SH-SY5Y (cell line): ENCODE measurements around the gene UST.

Experiments
- GATA2 ChIP-seq: IDR thresholded peaks from 2 replicates; pipeline ENCODE4 v1.6.1; 2011; ENCODE audit warnings: mild to moderate bottlenecking, low read depth, low read length
- GATA3 ChIP-seq: IDR thresholded peaks from 2 replicates; pipeline ENCODE4 v1.6.1; 2011; ENCODE audit warnings: low read depth, mild to moderate bottlenecking, low read length, moderate library complexity

UST gene

DNA sequence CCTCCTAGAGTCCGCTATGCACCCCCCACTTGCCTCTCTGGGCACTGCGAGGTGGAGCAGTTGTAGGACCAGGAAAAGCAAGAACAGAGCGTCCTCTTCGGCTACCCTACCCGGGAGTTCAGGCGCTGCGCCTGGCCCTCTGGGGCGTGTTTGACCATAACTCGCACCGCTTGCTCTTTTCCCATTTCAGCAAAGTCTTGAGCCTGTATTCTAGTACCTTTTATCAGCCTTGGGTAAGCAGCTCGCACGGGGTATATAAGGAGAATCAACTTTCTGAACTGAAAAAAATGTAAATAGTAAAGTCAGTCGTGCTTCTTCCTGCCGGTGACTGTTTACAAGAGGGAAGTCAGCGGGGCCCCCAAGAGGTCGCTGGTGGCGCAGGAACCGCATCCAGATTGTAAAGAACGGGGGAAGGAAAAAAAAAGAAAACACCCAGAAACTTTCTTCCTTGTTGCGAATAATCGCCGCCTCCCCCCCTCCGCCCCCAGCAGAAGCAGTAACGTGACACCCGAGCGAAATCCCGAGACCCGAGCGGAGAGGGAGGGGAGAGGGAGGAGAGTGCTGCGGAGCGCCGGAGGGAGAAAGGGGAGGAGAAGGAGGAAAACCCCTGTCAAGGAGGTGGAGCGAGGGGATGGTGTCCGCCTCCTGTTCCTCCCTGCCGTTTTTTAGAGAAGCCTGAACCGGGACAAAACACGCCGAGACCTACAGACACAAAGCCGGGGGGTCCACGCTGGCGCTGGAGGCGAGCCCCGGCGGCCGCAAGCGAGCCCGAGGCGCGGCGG is at the start of gene UST:
Gene UST, plus strand, starts transcription at position 668 of the 782 bp plus-strand sequence. CDS start 401 bp downstream, outside the sequence.
- no peak for TF ChIP-seq GATA2
- no peak for TF ChIP-seq GATA3

- TF ChIP-seq GATA3 (no peak), GATA2 (no peak)
Observed at GRCh38 chr6:148697895-148698440, 48.9 kb upstream of the UST start.

GRCh38 chr6:148698671-148699180 is 48.1 kb upstream of the UST start:
- TF ChIP-seq GATA2: no peak
- TF ChIP-seq GATA3: no peak

DNA sequence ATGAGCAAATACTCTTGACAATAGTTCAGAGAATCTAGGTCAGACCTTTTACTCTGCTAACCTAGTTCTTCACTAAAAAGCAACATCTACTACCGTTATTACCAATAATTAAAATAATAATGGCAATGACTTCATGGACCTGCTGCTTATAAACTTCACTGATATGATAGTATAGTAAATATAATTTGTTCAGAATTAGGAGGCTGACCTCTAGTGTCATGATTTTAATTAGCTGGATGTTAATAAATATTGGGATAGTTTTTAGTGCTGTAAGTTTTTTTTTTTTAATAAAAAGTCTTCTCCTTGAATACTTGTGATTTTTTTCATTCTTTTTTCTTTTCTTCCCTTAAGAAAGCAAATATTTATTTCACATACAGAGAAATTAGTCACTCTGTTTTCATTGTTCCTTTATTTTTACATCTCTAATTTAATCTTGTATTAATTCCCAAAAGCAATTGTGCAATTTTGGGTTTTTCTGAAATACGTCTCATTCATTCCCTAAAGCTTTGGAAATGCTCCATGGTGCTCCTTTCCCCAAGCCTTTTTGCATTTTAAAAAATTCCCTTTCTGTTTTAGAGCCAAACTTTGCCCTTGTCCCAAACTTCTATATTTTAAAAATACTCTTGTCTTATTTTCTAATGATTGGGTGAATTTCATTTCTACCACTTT is 46.6 kb upstream of the UST start:
- TF ChIP-seq GATA3 (no peak), GATA2 (no peak)

GRCh38 chr6:148700741-148701311 is 46.0 kb upstream of the UST start:
- no peak for TF ChIP-seq GATA2
- no peak for TF ChIP-seq GATA3

DNA sequence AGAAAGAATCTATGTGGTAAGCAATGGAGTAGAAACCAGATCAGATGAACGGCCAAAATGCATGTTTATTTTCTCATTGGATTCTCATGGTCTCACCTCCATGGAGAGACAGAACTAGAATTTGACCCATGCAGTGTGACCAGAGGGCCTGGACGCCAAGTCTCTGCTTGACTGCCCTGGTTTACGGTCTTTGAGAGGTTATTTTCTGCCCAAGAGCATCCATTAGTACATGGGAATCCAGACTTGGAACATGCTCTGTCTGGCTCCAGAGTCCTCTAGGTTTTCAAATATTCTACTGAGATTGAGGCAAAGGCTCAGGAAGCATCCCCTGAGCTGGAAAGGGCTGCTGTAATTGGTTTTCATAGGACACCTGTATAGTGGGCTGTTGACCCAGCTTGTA is 45.5 kb upstream of the UST start:
- TF ChIP-seq GATA3 (no peak), GATA2 (no peak)

DNA sequence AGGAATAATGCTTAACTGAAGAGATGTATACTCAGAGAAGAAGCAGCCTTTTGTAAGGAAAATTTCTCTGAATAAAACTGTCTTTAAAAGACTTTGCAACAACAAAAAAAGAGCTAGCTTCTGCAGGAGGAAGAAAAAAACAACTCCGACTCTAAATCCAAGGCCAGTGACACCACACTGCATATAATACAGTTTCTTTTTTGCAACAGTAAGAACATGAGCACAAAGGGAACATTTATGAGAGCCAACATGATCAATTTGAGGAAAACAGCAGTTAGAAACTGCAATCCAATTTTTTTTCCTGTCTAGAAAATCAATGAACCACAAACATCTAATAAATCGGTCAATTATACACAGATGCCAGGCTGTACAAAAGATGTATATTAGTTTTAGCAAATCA is 42.9 kb upstream of the UST start:
- TF ChIP-seq GATA3: no peak

DNA sequence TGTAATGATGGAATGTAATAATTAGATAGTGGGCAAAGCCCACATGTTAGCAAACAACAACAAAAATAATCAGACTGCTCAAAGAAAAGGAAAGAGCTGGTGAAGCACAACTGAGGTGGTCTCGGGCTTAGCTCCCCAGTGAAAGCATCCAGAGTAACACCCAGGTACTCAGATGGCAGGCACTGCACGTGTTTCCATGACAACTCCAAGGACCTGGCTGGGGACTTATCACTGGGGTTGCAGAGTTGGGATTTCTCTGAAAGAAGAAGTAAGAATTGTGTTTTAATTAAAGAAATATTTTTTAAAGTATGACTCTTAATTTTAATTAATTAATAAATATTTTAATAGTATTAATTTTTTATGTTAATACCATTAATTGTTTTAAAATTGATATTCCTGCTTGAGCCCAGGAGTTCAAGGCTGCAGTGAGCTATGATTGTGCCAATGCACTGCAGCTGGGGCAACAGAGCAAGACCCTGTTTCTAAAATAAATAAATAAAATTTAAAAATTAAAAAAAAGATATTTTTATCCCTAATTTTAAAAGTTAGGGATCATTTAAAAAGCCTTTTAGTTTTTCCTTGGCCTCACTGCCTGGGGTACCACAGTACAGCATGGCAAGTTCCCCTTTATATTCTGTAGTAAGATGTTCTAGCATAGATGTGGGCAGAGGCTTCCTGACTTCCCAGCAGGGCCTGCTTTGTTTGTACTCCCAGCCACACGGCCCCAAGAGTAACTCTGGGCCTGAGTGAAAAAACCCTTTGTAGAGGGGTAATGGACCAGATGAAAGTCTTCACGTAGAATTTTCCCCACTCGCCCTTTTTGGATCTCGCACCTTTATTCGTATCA is 42.2 kb upstream of the UST start:
- TF ChIP-seq GATA3 (no peak), GATA2 (no peak)

DNA sequence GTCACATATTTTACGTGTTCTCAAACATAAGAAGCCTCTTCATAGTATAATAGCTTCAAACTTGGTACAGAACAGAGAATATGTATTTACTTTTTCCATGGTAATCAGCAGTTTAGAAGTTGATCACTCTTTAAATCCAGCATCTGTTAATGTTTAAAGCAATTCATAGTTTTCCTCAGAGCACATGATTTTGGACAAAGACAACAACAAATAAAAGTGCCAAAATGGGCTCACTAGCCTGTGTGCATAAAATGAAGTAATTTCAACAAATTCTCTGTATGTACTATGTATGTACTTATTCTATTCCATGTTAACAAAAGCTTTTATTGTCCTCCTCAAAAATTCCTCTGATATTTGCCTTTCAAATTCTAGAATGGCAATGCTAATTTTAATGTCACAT is 38.1 kb upstream of the UST start:
- no peak for TF ChIP-seq GATA3
- TF ChIP-seq GATA2: no peak

- TF ChIP-seq GATA3 (no peak), GATA2 (no peak)
Observed at GRCh38 chr6:148709577-148709976, 37.3 kb upstream of the UST start.

DNA sequence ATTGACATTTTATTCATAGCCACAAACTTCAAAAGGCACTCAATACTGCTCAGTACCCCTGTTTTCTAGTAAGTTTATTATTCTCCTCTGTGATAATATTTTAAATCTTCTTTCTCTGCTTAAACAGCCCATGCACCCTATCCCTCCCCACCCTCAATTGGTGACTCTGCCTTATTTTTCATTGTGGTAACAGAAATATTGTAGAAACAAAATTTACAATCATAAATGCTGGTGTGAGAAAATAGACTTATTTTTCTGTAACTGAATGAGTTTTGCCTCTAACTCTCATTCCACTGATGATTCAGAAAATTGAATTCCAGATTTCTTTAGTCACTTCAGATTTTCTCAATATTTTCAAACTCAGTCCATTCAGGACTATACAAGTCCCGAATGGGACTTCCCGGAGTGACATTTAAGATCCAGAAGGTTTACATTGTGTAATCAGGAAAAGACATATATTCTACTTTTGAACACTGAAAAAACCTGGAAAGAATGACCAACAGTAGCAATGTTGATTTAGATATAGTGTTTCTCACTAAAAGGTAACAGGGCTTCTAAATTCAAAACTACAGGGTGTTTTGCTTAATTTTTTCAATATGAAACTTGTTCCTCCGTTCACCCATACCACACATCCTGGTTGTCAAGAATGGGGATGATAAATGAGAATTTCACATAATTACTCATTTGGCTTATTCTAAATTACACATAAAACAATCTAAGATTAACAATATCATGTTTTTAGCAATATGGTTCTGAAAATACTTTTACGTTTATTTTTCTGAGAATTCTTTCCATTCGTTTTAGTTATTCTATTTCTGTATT is 34.8 kb upstream of the UST start:
- TF ChIP-seq GATA3 (no peak), GATA2 (no peak)

DNA sequence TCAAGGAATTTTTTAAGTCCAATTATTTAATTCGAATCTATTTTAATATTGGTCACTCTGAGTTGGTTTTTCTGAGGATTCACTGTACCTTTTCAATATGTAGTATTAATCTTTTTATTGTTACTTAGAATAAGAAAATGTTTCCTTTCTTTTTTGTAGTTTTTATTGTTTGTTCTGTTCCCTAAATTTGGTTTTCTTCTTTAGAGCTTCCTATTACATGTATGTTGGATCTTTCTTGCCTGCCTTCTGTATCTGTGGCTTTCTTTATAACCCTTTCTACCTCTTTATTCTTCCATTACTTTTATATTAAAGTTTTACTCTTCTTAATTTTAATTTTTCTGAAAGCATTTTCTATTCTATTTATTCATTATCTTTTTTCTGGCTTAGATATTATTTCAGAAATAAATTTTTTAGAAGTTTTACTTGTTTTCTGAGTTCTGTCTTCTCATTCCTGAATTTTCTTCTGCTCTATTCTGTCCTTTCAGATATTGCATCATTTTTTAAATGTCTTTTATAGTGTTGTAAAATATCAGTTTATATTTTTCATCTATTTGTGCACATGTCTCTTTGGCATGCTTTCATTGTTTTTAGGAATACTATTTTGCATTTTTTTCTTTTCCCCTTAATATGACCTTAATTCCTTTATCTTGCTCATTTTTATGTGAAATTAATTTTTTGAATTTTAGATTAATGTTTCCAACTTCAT is 33.6 kb upstream of the UST start:
- TF ChIP-seq GATA3 (no peak), GATA2 (no peak)

- TF ChIP-seq GATA3 (no peak), GATA2 (no peak)
Observed at GRCh38 chr6:148713921-148714320, 32.9 kb upstream of the UST start.

- TF ChIP-seq GATA3 (no peak), GATA2 (no peak)
Observed at GRCh38 chr6:148716811-148717210, 30.0 kb upstream of the UST start.
